Hippocampal formation (tissue), 2 donors: ENCODE data around the gene SLC12A9.
"Not testable (repeated sequence)": the region's sequence is repeated elsewhere in the genome, so short reads cannot be mapped to it uniquely, and the experiment has no call there.

Experiments used
- DNase-seq, 2 donors: peaks; one replicate each; lab custom pipeline; 2025; lab: John Stamatoyannopoulos, UW

SLC12A9 gene

GRCh38 chr7:100825215-100825671 is 27.3 kb upstream of the SLC12A9 start:
- DNase-seq, result no peak

GRCh38 chr7:100825751-100826513 is 26.6 kb upstream of the SLC12A9 start:
- no peak for DNase-seq

- DNase-seq, result no peak
Measured at GRCh38 chr7:100826514-100827329, 25.8 kb upstream of the SLC12A9 start.

GRCh38 chr7:100827330-100828226 is 24.9 kb upstream of the SLC12A9 start, which contains the start of gene EPHB4:
TSS of gene EPHB4 (minus strand) at chr7:100827523. CDS start at chr7:100827030, 493 bp downstream.
- no peak for DNase-seq

GRCh38 chr7:100829150-100829716 is 23.3 kb upstream of the SLC12A9 start:
- DNase-seq, result no peak

- no peak for DNase-seq
Measured at GRCh38 chr7:100830396-100830795, 22.1 kb upstream of the SLC12A9 start.

GRCh38 chr7:100832281-100832633 is 20.3 kb upstream of the SLC12A9 start:
- no peak for DNase-seq

- DNase-seq, result no peak
Measured at GRCh38 chr7:100835903-100836811, 16.4 kb upstream of the SLC12A9 start.

- DNase-seq, result no peak
Measured at GRCh38 chr7:100836812-100837098, 15.8 kb upstream of the SLC12A9 start.

GRCh38 chr7:100837099-100837836 is 15.2 kb upstream of the SLC12A9 start:
- peak; percentile 86 to 92 for DNase-seq

GRCh38 chr7:100839361-100839760 is 13.2 kb upstream of the SLC12A9 start:
- no peak for DNase-seq

- DNase-seq, result no peak
Measured at GRCh38 chr7:100840470-100841100, 11.9 kb upstream of the SLC12A9 start.

GRCh38 chr7:100847360-100847759 is 5.2 kb upstream of the SLC12A9 start:
- DNase-seq, result no peak

- DNase-seq, result no peak
Measured at GRCh38 chr7:100854146-100854895, 1.8 kb downstream of the SLC12A9 start.

GRCh38 chr7:100854899-100855298 is 2.4 kb downstream of the SLC12A9 start:
- not testable (repeated sequence) for DNase-seq

GRCh38 chr7:100855515-100855914 is 3.0 kb downstream of the SLC12A9 start:
- no peak for DNase-seq

- DNase-seq, result no peak
Measured at GRCh38 chr7:100856871-100857282, 4.4 kb downstream of the SLC12A9 start.

GRCh38 chr7:100859856-100860255 is 7.3 kb downstream of the SLC12A9 start:
- no peak for DNase-seq
